Panc1 (cell line): ENCODE measurements around the gene VSIG8. TPM values are rescaled to one million over a fixed set of nuclear protein-coding genes. Genes with fewer than 3 reads are reported as not detected.

Source experiments
- ATAC-seq: fragments of 200-7000 bp; cut with Tn5 transposase; 2 replicates; pipeline ENCODE4 v1.9.1; 2020; ENCODE audit warnings: mild to moderate bottlenecking, moderate library complexity
- BruUV-seq: library from RNA; stranded (reverse); fragments of 400-500 nt; replicated peaks from 2 replicates; lab custom pipeline; 2021; lab: Mats Ljungman, UMichigan
- CTCF ChIA-PET: fragments of 300-600 bp; sonication (Branson Sonifier 250); formaldehyde crosslinking; loops from one replicate; lab custom pipeline; 2022; ENCODE audit warnings: antibody characterized with exemption; lab: Charles Lee
- POLR2A ChIA-PET: fragments of 300-600 bp; sonication (Branson Sonifier 250); formaldehyde crosslinking; loops from one replicate; lab custom pipeline; 2022; ENCODE audit warnings: antibody characterized with exemption; lab: Charles Lee
- DNase-seq: peaks from one replicate; pipeline ENCODE4 v3.0.0-alpha.2; 2010; ENCODE audit warnings: low read depth, low spot score
- H3K27ac ChIP-seq: 2 replicates; pipeline ENCODE4 v1.5.1; 2011; ENCODE audit warnings: mild to moderate bottlenecking, low read length, inconsistent platforms
- H3K27me3 ChIP-seq: fragments of 200-500 bp; sonication (Bioruptor generic); 2 replicates; pipeline ENCODE4 v1.6.0; 2014; ENCODE audit warnings: low read length, inconsistent platforms; ENCODE audit not compliant: control insufficient read depth, insufficient read depth
- H3K36me3 ChIP-seq: fragments of 200-500 bp; sonication (Bioruptor generic); 2 replicates; pipeline ENCODE4 v1.5.1; 2014; ENCODE audit warnings: inconsistent platforms, mild to moderate bottlenecking, low read length, moderate library complexity; ENCODE audit not compliant: control insufficient read depth, insufficient read depth
- H3K4me1 ChIP-seq: 2 replicates; pipeline ENCODE4 v1.5.1; 2011; ENCODE audit warnings: inconsistent platforms, mild to moderate bottlenecking, low read length, moderate library complexity; ENCODE audit not compliant: control insufficient read depth, insufficient read depth
- H3K4me3 ChIP-seq, 2 experiments: 2 replicates each; pipeline ENCODE4 v1.5.1; 2011 to 2012; ENCODE audit warnings: low read depth in 2 of 2, low read length in 2 of 2, mild to moderate bottlenecking in 2 of 2, inconsistent platforms in 1 of 2, moderate library complexity in 1 of 2
- H3K9me3 ChIP-seq: fragments of 200-500 bp; sonication (Bioruptor generic); 2 replicates; pipeline ENCODE4 v1.5.1; 2014; ENCODE audit warnings: low read depth, mild to moderate bottlenecking, inconsistent platforms, low read length, moderate library complexity; ENCODE audit not compliant: control insufficient read depth, insufficient read depth
- POLR2AphosphoS5 ChIP-seq: IDR thresholded peaks from 2 replicates; pipeline ENCODE4 v1.6.1; 2012; ENCODE audit warnings: mild to moderate bottlenecking, low read depth, low read length, moderate library complexity
- SIN3A ChIP-seq: IDR thresholded peaks from 2 replicates; pipeline ENCODE4 v1.6.1; 2012; ENCODE audit warnings: low read depth, mild to moderate bottlenecking, low read length, moderate library complexity, borderline replicate concordance; ENCODE audit not compliant: insufficient read depth
- TCF7L2 ChIP-seq: IDR thresholded peaks from 2 replicates; pipeline ENCODE4 v1.6.1; 2011; ENCODE audit warnings: mild to moderate bottlenecking, low read depth, low read length, inconsistent platforms
- in situ Hi-C: cut with HindIII; loops from 2 replicates; pipeline ENCODE4 v1.10.0; 2016; ENCODE audit warnings: low sequenced_read_pairs, low pct_unique_long_range_greater_than_20kb
- intact Hi-C: fragments of 100-400 bp; cut with micrococcal nuclease; formaldehyde crosslinking; loops from one replicate; pipeline ENCODE4 v1.10.0; 2022; ENCODE audit not compliant: unreplicated experiment
- total RNA-seq: library from RNA; stranded (reverse); gene quantifications from one replicate; pipeline ENCODE4 v1.2.1, GENCODE V29; 2021; ENCODE audit not compliant: unreplicated experiment
- TF ChIP-seq, protein P1 (sequence below), 2 experiments: IDR thresholded peaks; 2 replicates each; pipeline ENCODE4 v1.6.1; 2011 to 2012; ENCODE audit warnings: low read depth in 2 of 2, control low read depth in 1 of 2, low read length in 1 of 2, mild to moderate bottlenecking in 1 of 2, moderate library complexity in 1 of 2; ENCODE audit not compliant: insufficient read depth in 1 of 2
- TF ChIP-seq, protein P2 (sequence below): fragments of 450-650 bp; IDR thresholded peaks from 2 replicates; pipeline ENCODE4 v1.5.1; 2017; ENCODE audit warnings: mild to moderate bottlenecking

VSIG8 gene
- total RNA-seq, 1 experiment from 2014 or later: not detected

- ATAC-seq (no peak), DNase-seq (no peak)
- no peak for TF ChIP-seq TCF7L2
- no peaks in the 10 kb centered on the region for H3K27me3 ChIP-seq
- no peak overlapping the region for H3K4me3 ChIP-seq
- no TSS peak for BruUV-seq
- no peaks in the 10 kb centered on the region for H3K4me1 ChIP-seq
- H3K36me3 ChIP-seq: no peaks in the 10 kb centered on the region
- intact Hi-C loops (no loop called here), in situ Hi-C loops (no loop called here)
- ChIA-PET POLR2A (no interaction called here), CTCF (no interaction called here)
- H3K9me3 ChIP-seq: no peaks in the 10 kb centered on the region
- no peak overlapping the region for H3K27ac ChIP-seq
These were observed 31.7 kb downstream of the VSIG8 start for GRCh38 chr1:159830722-159831121.

GRCh38 chr1:159829822-159830465, 32.5 kb downstream of the VSIG8 start:
- H3K4me1 ChIP-seq: no peaks in the 10 kb centered on the region
- DNase-seq: no peak
- CTCF ChIA-PET: interaction anchor here (1.5 kb wide), 1 partner anchor 31 kb away, joined by 3 read pairs; no protein-coding TSS in a partner anchor
- no peak overlapping the region for H3K4me3 ChIP-seq
- intact Hi-C loops (no loop called here), in situ Hi-C loops (no loop called here)
- BruUV-seq: no TSS peak
- H3K27ac ChIP-seq: no peak overlapping the region
- no peaks in the 10 kb centered on the region for H3K9me3 ChIP-seq
- H3K27me3 ChIP-seq: no peaks in the 10 kb centered on the region
- TF ChIP-seq POLR2AphosphoS5: no peak
- TF ChIP-seq, protein P1, sequence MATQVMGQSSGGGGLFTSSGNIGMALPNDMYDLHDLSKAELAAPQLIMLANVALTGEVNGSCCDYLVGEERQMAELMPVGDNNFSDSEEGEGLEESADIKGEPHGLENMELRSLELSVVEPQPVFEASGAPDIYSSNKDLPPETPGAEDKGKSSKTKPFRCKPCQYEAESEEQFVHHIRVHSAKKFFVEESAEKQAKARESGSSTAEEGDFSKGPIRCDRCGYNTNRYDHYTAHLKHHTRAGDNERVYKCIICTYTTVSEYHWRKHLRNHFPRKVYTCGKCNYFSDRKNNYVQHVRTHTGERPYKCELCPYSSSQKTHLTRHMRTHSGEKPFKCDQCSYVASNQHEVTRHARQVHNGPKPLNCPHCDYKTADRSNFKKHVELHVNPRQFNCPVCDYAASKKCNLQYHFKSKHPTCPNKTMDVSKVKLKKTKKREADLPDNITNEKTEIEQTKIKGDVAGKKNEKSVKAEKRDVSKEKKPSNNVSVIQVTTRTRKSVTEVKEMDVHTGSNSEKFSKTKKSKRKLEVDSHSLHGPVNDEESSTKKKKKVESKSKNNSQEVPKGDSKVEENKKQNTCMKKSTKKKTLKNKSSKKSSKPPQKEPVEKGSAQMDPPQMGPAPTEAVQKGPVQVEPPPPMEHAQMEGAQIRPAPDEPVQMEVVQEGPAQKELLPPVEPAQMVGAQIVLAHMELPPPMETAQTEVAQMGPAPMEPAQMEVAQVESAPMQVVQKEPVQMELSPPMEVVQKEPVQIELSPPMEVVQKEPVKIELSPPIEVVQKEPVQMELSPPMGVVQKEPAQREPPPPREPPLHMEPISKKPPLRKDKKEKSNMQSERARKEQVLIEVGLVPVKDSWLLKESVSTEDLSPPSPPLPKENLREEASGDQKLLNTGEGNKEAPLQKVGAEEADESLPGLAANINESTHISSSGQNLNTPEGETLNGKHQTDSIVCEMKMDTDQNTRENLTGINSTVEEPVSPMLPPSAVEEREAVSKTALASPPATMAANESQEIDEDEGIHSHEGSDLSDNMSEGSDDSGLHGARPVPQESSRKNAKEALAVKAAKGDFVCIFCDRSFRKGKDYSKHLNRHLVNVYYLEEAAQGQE (IDR thresholded peaks at IDR 0.05; ENCODE audit: insufficient read depth in 1 of 2, low read depth in 2 of 2, low read length in 1 of 2): no peak
- ATAC-seq: no peak
- POLR2A ChIA-PET: no interaction called here
- no peaks in the 10 kb centered on the region for H3K36me3 ChIP-seq

DNA sequence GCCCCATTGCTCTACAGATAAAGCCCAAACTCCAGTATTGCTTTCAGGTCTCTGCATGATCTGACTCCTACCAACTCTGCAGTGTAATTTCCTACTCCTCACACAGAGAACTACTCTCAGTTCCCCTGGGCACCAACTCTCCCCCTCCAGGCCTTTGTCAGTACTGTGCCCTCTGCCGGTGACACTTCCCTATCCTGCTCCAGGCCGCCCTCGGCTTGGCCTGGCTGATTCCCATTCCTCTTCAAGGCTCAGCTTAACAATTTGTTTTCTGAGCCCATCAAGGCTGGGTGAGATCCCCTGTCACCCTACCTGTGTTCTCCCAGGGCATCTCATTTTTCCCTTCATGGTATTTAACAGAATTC, 33.2 kb downstream of the VSIG8 start:
- in situ Hi-C loops: no loop called here
- ATAC-seq: peak; percentile 89

More for the DNA sequence above, 33.2 kb downstream of the VSIG8 start:
- no peaks in the 10 kb centered on the region; the same call in 1 of the 2 replicates for H3K27me3 ChIP-seq
- H3K9me3 ChIP-seq: no peaks in the 10 kb centered on the region
- ChIA-PET POLR2A (no interaction called here), CTCF (interaction anchor here (1.5 kb wide), 1 partner anchor 30 kb away, joined by 3 read pairs; no protein-coding TSS in a partner anchor)
- no peak overlapping the region for H3K4me3 ChIP-seq
- TF ChIP-seq SIN3A: no peak
- TF ChIP-seq, protein P1 (IDR thresholded peaks at IDR 0.05; ENCODE audit: insufficient read depth in 1 of 2, low read depth in 2 of 2, low read length in 1 of 2): no peak
- TF ChIP-seq POLR2AphosphoS5: no peak
- TF ChIP-seq, protein P2, sequence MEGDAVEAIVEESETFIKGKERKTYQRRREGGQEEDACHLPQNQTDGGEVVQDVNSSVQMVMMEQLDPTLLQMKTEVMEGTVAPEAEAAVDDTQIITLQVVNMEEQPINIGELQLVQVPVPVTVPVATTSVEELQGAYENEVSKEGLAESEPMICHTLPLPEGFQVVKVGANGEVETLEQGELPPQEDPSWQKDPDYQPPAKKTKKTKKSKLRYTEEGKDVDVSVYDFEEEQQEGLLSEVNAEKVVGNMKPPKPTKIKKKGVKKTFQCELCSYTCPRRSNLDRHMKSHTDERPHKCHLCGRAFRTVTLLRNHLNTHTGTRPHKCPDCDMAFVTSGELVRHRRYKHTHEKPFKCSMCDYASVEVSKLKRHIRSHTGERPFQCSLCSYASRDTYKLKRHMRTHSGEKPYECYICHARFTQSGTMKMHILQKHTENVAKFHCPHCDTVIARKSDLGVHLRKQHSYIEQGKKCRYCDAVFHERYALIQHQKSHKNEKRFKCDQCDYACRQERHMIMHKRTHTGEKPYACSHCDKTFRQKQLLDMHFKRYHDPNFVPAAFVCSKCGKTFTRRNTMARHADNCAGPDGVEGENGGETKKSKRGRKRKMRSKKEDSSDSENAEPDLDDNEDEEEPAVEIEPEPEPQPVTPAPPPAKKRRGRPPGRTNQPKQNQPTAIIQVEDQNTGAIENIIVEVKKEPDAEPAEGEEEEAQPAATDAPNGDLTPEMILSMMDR: peak; percentile 68
- no peak for TF ChIP-seq TCF7L2
- BruUV-seq: no TSS peak
- no peaks in the 10 kb centered on the region for H3K36me3 ChIP-seq
- H3K4me1 ChIP-seq: no peaks in the 10 kb centered on the region
- H3K27ac ChIP-seq: no peak overlapping the region
- intact Hi-C loops: no loop called here
- no peak for DNase-seq
